H1 (cell line): ENCODE measurements around the gene KLHL5. TPM values are rescaled to one million over a fixed set of nuclear protein-coding genes. Genes with fewer than 3 reads are reported as not detected.

ENCODE experiments used
- polyA plus RNA-seq, 7 experiments: library from polyadenylated mRNA; depleted of rRNA in 3 of 7; stranded (reverse) in 5 of 7; unstranded in 2 of 7; fragments of >200 nt in 5 of 7; fragments of 200-250 nt in 2 of 7; gene quantifications; 1 replicate in 5 of 7; 2 replicates in 1 of 7; 4 replicates in 1 of 7; pipeline versions ENCODE4 v1.2.1 to v1.2.3, GENCODE V29; 2011 to 2013; ENCODE audit warnings: missing spikeins in 2 of 7, mixed read lengths in 2 of 7
- total RNA-seq: library from RNA; stranded (reverse); fragmentation: NEBNext Ultra II Directional; extraction: Animal tissue kit (Norgen Biotek cat#: 25700); gene quantifications from 2 replicates; pipeline ENCODE4 v1.2.1, GENCODE V29; 2021

Gene KLHL5
- total and polyA plus RNA-seq, 2 of the 8 experiments (the other 6 are each of a cell fraction or from before 2014, with no cell fraction given), result 13.0 to 23.6 TPM

Other genes starting within 250 kb of the KLHL5 start
- gene TLR6, start 205.4 kb upstream of the KLHL5 start, total RNA-seq, result 0.08 and 0.09 TPM in 2 replicates
- 0.02 TPM in 1 of 2 replicates, not detected in the other for gene TLR6, start 205.4 kb upstream of the KLHL5 start, polyA plus RNA-seq (2011; rRNA removed)
- gene FAM114A1, start 194.4 kb upstream of the KLHL5 start, total RNA-seq, result 11.5 and 12.0 TPM in 2 replicates
- gene FAM114A1, start 194.4 kb upstream of the KLHL5 start, polyA plus RNA-seq (2011; rRNA removed), result 9.5 and 10.6 TPM in 2 replicates
- gene TMEM156, start 29.8 kb upstream of the KLHL5 start, total RNA-seq, result not detected in 2 replicates
- not detected in 2 replicates for gene TMEM156, start 29.8 kb upstream of the KLHL5 start, polyA plus RNA-seq (2011; rRNA removed)
- 19.7 and 22.2 TPM in 2 replicates for gene WDR19, start 120.3 kb downstream of the KLHL5 start, total RNA-seq
- gene WDR19, start 120.3 kb downstream of the KLHL5 start, polyA plus RNA-seq (2011; rRNA removed), result 16.9 and 23.3 TPM in 2 replicates